ENCODE results near the gene APOL3. TPM values are rescaled to one million over a fixed set of nuclear protein-coding genes. Genes with fewer than 3 reads are reported as not detected.

Gene APOL3
- total RNA-seq, 1 experiment from 2014 or later = 3.2 TPM

GRCh38 chr22:36106910-36107309, 53.6 kb downstream of the APOL3 start:
- DNase-seq (ENCODE audit: low read depth, low spot score) (no peak), ATAC-seq (no peak)
- H3K4me1 ChIP-seq (ENCODE audit: control insufficient read depth, insufficient read depth, low read length) = no peaks in the 10 kb centered on the region
- in situ Hi-C loops (cut with HindIII; ENCODE audit: low pct_unique_long_range_greater_than_20kb, low sequenced_read_pairs) = no loop called here
- no peak for TF ChIP-seq CTCF (IDR thresholded peaks at IDR 0.05)
- no peak for TF ChIP-seq REST (IDR thresholded peaks at IDR 0.05; ENCODE audit: insufficient read depth in 1 of 2, low read depth in 2 of 2, low read length in 1 of 2)
- TF ChIP-seq POLR2AphosphoS5 (IDR thresholded peaks at IDR 0.05; ENCODE audit: low read depth, low read length) = no peak
- no peak for TF ChIP-seq SIN3A (IDR thresholded peaks at IDR 0.05; ENCODE audit: borderline replicate concordance, insufficient read depth, low read depth, low read length)
- TF ChIP-seq TCF7L2 (IDR thresholded peaks at IDR 0.05; ENCODE audit: low read depth, low read length) = no peak
- ChIA-PET CTCF (interaction anchor here (0.7 kb wide), 1 partner anchor 116 kb away, joined by 3 read pairs; no protein-coding TSS in a partner anchor), POLR2A (no interaction called here)
- H3K27ac ChIP-seq (ENCODE audit: low read length) = no peak overlapping the region
- no peaks in the 10 kb centered on the region for H3K36me3 ChIP-seq (ENCODE audit: control insufficient read depth, insufficient read depth, low read length)
- BruUV-seq (replicated peaks) = no TSS peak
- no peak overlapping the region for H3K4me3 ChIP-seq (ENCODE audit: low read depth in 2 of 2, low read length in 2 of 2)
- intact Hi-C loops (cut with micrococcal nuclease; ENCODE audit: unreplicated experiment) = no loop called here
- no peaks in the 10 kb centered on the region for H3K27me3 ChIP-seq (ENCODE audit: control insufficient read depth, insufficient read depth, low read length)
- H3K9me3 ChIP-seq (ENCODE audit: control insufficient read depth, insufficient read depth, low read depth, low read length) = no peaks in the 10 kb centered on the region

GRCh38 chr22:36104988-36105387, 55.6 kb downstream of the APOL3 start:
- no peak for ATAC-seq
- Histone ChIP-seq H3K27me3 (ENCODE audit: control insufficient read depth, insufficient read depth, low read length) (no peaks in the 10 kb centered on the region), H3K4me1 (ENCODE audit: control insufficient read depth, insufficient read depth, low read length) (no peaks in the 10 kb centered on the region), H3K36me3 (ENCODE audit: control insufficient read depth, insufficient read depth, low read length) (no peaks in the 10 kb centered on the region), H3K9me3 (ENCODE audit: control insufficient read depth, insufficient read depth, low read depth, low read length) (no peaks in the 10 kb centered on the region), H3K4me3 (ENCODE audit: low read depth in 2 of 2, low read length in 2 of 2) (no peak overlapping the region), H3K27ac (ENCODE audit: low read length) (no peak overlapping the region)
- in situ Hi-C loops (cut with HindIII; ENCODE audit: low pct_unique_long_range_greater_than_20kb, low sequenced_read_pairs) = no loop called here
- no peak for TF ChIP-seq TCF7L2 (IDR thresholded peaks at IDR 0.05; ENCODE audit: low read depth, low read length)
- TF ChIP-seq REST (IDR thresholded peaks at IDR 0.05; ENCODE audit: insufficient read depth in 1 of 2, low read depth in 2 of 2, low read length in 1 of 2) = no peak
- TF ChIP-seq POLR2AphosphoS5 (IDR thresholded peaks at IDR 0.05; ENCODE audit: low read depth, low read length) = no peak
- TF ChIP-seq SIN3A (IDR thresholded peaks at IDR 0.05; ENCODE audit: borderline replicate concordance, insufficient read depth, low read depth, low read length) = no peak
- no peak for TF ChIP-seq CTCF (IDR thresholded peaks at IDR 0.05)
- no peak for DNase-seq (ENCODE audit: low read depth, low spot score)
- intact Hi-C loops (cut with micrococcal nuclease; ENCODE audit: unreplicated experiment) = no loop called here
- BruUV-seq (replicated peaks) = no TSS peak
- ChIA-PET CTCF (no interaction called here), POLR2A (no interaction called here)
